ENCODE data around the gene SYP.
"Not testable (repeated sequence)": the region's sequence is repeated elsewhere in the genome, so short reads cannot be mapped to it uniquely, and the experiment has no call there.

Gene SYP

DNA sequence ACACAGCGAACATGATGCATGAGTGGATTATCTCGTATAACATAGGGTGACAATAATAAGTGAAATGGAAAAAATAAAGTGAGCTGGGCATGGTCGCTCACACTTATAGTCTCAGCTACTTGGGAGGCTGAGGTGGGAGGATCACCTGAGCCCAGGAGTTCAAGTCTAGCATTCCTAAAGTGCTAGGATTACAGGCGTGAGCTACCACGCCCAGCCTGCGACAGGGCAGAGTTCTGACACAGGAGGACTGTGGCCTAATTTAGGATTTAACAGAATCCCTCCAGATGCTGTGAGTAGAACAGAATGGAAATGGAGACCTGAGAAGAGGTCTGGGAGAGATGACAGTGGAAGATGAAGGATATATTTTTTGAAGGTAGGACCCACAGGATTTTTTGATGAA lies 10.4 kb downstream of the SYP start:
- DNase-seq (ENCODE audit: low read depth in 2 of 2), result no peak

DNA sequence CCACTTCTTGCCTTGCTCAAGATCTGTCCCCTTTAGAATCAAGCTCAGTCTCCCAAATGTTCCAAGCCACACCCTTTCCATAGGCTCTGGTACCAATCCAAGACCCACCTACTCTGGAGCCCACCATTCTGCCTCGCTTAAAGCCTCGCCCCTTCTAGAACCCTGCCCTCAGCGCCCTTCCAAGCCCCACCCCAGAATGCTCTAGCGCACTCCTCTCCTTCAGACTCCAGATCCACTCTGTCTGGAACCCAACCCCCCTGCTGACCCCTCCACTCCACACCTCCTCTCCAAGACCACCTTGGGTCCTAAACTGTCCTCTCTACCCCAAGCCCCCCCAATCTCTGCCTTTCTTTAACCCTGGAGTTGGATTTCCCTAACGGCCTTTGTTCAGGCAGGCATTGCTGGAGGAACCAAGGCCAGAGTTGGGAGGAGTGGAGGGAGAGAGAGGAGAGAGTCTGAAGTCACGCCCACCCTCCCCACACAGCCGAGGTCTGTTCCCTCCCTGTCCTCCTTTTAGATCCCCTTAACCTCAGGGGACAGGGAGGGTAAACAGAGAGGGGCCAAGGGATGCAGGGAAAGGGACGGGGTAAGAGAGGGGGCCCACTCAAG lies 11.4 kb downstream of the SYP start:
- no peak for DNase-seq (ENCODE audit: low read depth in 2 of 2)

DNA sequence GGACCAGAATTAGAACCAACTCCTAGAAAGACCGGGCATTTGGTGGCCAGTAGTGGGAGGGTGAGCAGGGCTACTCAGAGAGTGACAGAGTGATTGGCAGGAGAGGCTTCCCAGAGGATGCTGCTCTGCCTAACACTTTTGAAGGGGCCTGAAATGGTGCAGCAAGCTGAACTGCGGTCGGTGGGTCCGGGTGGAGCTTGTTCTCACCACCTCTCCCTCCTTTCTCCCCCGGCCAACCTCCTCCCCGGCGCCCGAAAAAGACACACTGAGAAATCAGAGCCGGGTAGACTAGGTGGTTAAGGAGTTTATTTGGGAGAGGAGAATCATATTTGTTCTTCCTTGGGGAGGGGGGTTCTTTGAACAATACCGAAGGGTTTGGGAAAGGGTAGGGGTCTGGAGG lies 12.5 kb downstream of the SYP start:
- no peak for DNase-seq (ENCODE audit: low read depth in 2 of 2)

DNA sequence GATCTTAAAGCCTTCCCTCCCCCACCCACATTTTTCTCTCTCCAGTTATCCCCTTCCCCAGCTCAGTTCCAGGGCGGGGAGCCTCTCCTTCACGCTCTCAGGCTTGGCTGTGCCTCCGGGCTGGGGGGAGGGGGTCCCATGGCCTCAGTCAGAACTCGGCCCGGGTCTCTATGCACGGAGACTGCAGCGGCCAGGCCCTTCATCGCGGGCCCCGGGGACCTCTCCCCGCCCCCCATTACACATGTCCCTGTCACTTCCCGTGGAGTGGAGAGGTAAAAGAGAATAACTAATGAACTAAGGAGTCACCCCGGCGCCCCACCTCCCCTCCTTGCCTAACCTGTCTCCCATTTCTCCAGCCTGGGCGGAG lies 13.0 kb downstream of the SYP start:
- no peak for DNase-seq (ENCODE audit: low read depth in 2 of 2)

DNA sequence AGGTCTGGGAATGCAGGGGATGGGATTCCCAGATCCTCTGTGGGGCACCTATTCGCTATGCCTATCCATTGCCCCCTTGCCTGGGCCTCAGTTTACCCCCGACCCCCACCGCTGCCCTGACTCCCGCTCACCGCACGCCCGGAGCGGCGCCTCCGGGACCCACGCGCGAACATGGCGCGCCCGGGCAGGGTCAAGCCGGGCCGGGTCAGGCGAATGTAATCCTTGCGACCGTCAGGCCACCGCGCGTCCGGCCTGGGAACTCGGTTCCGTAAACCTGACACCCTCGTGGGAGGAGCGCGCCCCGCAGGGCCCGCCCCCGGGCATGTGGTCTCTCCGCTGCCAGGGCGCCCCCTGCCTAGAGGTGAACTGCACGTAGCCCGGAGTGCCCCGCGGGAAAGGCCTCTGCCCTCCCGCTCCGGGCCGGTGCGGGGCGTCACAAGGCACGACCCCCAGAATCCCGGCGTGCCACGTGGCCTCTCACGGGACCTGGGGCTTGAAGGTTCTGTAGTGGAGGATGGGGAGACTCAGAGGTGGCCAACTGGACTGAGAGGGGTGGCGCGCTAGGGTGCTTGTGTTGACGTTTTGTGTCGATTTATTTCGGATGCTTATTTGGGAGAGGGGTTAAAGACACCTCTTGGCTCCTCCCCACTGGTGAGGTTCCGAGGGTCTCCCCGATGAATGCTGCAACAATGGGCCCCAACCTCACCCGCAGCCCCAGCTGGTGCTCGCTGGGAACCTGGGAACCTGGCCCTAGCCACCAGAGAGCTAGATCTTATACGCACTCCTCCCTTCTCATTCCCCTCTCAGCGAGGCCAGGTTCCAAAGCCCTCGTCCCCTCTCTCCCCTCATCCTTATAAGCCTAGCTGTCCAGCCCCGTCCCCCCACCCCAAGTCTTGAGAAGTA lies 13.6 kb downstream of the SYP start, which contains the start of gene PRICKLE3:
TSS of gene PRICKLE3 (minus strand) at position 249 of the 903 bp plus-strand sequence. CDS start at position 173, 76 bp downstream.
- DNase-seq (ENCODE audit: low read depth in 2 of 2), result peak in 1 of 2 donors; percentile 69

DNA sequence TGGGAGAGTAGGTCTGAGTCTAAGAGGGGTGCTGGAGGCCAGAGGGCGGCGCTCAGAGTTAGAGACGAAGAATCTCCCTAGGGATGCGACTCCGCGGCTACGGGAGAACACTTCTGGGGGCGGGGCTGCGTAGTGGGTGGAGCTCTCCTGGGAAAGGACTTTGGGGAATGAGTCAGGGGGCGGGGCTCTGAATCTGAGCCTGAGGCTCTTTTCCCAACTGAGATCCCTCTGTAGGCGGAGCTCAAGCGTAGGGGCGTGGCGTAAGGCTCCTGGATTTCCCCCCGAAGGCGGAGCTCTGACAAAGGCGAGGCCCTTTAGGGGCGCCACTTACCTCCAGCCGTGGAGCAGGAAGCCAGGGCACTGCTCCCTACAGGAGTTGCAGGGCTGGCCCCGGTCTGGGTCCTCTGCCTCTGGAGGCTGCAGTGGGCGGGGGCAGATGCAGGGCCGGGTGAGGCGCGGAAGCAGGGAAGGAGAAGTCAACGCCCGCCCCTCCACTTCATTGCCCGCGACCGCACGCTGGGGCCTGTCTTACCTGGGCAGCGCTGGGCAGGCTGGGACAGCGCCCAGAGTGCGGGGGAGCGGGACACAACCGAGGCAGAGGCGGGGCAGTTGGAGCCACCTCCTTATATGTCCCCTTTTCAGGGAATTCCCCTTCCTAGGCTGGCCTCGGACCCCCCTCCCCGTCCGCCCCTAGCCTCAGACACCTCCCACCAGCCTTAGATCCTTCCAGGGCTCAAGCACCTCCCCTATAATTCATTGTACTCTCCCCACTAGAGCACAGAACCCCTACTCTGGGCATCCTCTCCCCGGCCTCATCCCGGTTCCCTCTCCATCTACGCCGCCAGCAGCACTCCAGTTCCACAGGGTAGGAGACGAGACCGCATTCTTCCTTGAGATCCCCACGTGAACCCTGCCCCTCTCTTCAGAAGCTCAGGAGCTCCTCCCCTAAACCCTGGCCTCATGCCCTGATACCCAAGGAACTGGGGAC lies 15.4 kb downstream of the SYP start:
- DNase-seq (ENCODE audit: low read depth in 2 of 2), result peak in 1 of 2 donors; percentile 28

DNA sequence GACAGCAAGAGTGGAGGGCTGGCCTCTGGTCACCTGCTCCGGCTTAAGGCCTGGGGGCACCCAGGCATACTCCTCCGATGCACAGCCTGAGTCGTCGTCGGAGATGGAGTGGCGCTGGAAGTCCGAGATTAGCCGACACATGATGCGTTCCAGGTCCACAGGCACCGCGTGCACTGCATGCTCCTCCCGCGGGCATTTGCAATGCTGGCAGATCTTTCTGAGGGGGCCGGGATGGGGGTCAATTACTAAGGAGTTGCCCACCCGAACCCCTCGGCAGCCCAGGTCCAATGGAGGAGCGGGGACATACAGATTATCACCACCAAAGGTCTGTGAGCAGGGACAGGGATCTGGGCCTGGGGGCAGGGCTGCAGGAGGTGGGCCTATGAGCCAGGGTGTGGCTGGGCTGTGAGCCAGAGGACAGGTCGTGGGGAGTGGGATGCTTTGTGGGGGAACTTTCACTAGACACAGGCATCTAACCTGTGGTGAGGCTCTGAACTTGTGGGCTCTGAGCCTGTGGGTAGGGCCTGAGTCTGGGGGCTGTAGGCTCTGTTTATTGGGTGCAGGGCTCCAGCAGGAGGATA lies 16.2 kb downstream of the SYP start:
- no peak for DNase-seq (ENCODE audit: low read depth in 2 of 2)

DNA sequence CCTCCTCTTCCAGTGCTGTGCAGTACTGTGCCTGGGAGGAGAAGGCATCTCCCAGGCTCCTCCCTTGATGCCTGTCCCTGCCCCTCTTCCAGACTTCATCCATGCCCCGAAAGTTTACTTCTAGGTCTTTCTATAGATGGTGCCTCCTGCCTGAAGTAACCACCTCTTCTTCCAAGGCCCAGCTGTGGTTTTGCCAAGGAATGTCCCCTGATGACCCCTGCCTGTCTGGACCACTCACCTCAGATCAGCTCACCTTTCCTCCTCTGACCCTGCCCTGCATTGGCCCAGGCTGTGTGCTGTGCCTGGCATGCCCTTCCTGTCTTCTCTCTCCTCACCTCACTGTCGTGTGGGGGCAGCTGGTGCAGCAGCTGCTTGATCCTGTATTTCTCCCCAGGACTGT lies 20.6 kb downstream of the SYP start:
- no peak for DNase-seq (ENCODE audit: low read depth in 2 of 2)

DNA sequence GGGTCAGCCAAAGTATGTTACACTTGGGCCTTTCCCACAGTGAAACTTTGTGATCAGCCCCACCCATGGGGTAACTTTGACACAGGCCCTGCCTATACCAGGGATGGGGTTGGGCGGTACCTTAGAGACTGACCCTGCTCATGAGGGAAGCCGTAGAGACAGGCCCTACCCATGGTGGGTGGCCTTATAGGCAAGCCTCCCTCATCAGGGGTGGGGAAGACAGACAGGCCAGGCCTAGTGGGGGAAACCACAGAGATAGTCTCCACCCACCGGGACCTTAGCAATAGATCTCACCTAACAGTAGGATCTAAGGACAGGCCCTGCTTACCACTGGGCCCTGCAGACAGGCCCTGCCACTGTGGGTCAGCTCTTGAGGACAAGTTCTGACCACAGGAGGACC lies 21.5 kb downstream of the SYP start:
- no peak for DNase-seq (ENCODE audit: low read depth in 2 of 2)

DNA sequence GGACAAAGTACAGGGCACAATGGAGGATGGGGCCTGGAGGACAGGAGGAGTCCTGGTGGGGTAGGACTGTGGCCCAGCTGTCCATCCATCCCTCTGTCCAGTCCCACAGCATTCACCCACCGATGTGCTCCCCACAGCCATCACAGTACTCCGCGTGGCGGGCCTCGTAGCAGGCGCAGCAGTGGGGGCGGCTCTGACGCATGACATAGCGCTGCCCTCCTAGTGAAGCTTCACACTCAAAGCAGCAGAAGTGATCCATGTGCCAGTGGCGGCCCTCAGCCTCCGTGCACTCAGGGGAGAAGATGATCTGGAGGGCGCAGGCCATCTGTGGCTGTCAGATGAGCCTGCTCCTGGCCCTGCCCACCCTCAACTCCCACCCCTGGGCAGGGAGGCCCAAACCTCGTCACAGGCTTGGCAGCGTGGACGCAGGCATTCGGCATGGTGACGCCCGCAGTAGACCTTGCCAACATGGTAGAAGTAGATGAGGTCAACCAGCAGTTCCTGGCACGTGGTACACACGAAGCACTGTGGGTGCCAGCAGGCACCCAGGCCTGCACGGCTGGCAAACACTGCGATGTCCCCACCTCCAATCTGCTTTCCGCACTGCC lies 22.0 kb downstream of the SYP start:
- DNase-seq (ENCODE audit: low read depth in 2 of 2), result no peak

DNA sequence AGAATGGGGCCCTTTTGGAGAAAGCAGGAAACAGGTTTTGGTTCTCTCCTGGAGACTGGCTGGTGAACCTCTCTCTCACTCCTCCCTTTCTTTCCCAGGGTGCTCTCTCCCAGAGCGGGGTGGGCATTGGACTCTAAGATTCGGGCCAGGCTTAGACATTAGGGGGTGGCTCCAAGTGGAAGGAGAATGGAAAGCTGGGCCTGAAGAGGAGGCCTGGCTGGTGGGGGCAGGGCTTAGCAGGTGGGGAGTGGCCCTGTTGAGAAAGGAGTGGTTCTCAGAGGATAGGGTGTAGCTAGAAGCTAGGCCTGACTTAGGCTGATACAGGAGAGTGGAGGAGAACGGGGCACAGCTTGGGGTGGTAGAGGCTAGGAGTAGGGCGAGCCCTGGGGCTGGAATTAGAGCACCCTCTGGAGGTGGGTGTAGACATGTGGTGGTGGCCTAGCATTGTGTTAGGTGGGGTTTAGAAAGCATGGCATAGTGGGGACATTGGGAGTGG lies 22.6 kb downstream of the SYP start:
- no peak for DNase-seq (ENCODE audit: low read depth in 2 of 2)

DNA sequence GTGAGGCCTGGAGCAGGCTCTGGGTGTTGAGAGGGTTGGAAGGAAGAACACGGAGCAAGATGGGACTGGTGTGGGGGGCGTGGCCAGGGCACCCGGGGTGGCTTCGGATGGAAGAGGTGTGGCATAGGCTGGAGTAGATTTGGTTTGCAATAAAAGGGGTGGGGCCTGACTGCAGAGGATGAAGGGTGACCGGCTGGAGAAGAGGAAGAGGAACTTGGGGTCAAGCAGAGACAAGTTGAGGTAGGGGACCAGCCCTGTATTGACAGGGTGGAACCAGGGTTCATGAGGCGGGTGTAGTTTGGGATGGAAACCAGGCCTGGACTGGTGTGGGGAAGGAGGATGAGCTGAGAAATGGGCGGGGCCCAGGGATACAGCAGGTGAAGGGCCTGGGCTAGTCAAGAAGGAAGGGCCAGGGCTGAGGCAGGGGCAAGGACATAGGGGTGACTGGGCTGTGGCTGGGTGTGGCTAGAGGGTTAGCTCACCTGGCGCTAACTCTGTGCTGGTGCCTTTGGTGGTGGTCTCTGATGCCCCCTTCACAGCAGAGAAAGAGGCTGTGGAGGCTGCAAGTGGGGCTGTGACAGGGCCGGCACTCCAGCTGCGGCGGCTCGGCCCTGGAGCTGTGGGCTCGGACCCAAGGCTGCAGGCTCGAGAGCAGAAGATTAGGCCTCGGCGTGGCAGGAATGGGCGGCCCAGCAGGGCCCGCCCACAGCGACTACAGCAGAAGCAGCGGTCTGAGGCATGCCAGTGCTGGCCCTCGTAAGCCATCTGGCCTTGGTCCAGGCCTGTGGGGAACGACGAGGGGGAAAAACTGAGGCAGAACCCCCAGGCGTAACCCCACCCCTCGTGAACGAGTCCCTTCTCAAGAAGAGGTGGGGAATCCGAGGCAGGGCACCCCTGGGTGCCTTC lies 23.3 kb downstream of the SYP start:
- no peak for DNase-seq (ENCODE audit: low read depth in 2 of 2)

DNA sequence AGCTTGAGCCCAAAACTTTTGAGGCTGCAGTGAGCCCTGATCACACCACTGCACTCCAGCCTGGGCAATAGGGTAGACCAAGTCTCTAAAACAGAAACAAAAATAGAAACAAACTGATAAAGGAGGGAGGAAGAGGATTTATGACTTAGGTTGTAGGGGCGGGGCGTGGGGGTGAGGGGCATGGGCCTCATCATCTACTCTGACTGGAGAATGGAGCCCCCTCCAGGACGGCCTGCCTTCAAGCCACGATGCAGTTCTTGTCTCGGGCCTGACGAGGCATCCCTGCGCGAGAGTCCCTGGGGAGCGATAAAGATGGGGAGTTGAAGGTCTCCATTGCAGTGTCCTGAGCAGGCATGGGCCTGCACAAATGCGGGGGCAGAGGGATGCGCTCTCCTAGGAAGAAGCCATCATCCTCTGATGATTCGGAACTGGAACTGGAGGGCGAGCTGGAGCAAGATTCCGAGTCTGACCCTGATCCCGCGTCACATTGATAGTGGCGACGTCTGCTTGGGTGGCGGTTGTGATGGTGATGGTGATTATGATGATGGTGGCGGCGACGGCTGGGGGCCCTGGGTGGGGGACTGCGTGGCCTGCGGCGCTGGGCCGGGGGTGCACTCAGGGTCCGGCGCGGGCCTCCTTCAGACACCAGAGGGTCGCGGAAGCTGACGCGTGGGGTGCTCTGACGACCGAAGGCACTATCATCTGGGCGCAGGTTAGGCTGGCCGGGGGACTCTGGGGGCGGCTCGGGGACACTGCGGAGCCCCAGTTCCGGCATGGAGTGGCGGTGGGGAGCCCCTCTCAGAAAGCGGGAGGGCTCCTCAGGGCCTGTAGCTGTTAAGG lies 24.3 kb downstream of the SYP start:
- no peak for DNase-seq (ENCODE audit: low read depth in 2 of 2)

DNA sequence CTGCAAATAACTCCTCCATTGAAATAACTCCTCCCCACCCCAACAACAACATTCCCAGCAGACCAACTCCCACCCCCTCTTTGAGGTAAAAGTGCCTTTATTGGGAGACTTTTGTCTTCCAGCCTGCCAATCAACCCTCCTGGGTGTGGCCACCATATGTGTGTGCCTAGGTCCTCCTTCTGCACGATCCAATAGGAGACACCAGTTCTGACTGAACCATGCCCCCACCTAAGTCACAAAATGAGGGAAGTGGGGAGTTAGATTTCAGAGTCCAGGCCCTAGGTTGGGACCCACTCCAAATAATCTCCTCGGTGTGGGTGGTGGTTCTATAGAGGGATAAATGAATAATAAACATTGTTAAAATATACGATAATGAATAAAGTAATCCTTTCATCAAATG lies 25.3 kb downstream of the SYP start:
- DNase-seq (ENCODE audit: low read depth in 2 of 2), result no peak

DNA sequence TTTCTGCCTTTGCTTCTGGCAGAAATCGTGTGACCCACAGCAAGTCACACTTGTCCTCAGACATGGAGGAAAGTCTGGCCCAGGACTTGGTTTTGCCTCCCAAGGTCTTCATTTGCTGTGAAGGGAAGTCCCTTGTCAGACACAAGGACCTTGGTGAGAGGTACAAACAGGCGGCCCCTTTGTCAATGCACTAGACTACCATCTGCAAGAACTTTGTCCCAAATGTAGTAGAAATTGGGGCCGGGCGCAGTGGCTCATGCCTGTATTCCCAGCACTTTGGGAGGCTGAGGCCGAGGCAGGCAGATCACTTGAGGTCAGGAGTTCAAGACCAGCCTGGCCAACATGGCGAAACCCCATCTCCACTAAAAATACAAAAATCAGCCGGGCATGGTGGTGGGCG lies 26.4 kb downstream of the SYP start:
- not testable (repeated sequence) for DNase-seq (ENCODE audit: low read depth in 2 of 2)

DNA sequence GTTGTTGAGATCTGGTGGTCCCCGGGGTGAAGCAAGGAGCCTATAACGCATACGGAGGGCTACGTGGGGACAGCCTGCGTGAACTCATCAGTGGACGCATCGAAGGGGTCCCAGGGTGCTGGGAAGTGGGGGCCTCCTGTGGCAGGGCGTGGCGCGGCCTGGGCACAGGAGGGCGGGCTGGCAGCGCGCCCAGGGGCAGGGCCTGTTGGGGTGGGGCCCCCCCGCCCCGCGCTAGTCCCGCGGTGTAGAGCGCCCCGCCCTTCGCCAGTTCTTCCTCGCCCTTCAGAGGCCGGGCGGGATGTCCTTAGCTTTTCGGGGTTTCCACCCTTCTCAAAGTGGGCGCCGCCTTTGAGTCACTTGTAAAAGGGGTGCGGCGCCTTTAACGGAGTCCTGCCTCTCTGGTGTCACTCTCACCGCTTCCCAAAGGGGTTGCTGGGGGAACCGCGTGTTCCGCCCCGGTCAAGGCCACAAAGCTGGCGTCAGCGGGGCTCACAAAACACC lies 27.7 kb downstream of the SYP start:
- DNase-seq (ENCODE audit: low read depth in 2 of 2), result peak; percentile 50 to 56

DNA sequence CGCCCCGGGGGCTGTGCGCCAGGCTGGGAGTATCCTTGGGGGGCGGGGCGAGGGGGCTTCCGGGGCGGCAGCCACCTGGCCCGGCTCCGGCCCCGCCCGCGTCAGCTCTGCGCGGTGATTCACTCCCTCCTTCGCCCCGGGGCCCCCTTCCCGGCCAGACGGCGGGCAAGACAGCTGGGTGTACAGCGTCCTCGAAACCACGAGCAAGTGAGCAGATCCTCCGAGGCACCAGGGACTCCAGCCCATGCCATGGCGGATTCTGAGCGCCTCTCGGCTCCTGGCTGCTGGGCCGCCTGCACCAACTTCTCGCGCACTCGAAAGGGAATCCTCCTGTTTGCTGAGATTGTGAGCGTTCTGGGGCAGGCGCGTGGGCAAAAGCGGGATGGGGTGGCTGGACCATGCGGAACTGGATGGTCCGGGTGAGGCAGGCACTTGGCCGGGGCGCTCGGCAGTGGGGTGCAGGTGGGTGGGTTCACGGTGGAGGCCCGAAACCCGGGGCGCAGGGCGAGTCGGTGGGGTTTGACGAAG lies 28.2 kb downstream of the SYP start, which contains the start of gene PLP2:
TSS of gene PLP2 (plus strand) at position 147 of the 528 bp plus-strand sequence. CDS start at position 250, 103 bp downstream.
- peak; percentile 55 to 72 for DNase-seq (ENCODE audit: low read depth in 2 of 2)

DNA sequence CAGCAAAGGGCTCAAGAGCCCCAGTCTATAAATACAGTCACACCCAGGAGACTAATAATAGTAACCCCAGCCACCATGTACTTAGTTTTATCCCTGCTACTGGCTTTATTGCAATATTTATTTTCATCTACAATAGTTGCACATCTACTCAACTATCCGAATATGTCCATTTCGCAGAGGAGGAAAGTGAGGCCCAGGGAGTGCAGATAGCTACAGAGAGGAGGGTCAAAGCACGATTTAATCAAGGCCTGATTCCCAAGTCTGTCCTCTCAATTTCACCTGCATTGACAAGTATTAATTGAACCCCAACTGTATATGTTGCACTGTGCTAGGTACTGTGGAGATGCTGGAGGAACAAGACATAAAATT lies 32.3 kb downstream of the SYP start:
- no peak for DNase-seq (ENCODE audit: low read depth in 2 of 2)

Measured in stimulated activated CD4-positive, alpha-beta T cell treated with anti-CD3 and anti-CD28 coated beads, Interleukin-15, amount 100 ng/mL, for 48 hours (primary cell).